Mononuclear cell (primary cell): ENCODE data around the gene ZNF555. TPM values are rescaled to one million over a fixed set of nuclear protein-coding genes. Genes with fewer than 3 reads are reported as not detected.
"Not testable (repeated sequence)": the region's sequence is repeated elsewhere in the genome, so short reads cannot be mapped to it uniquely, and the experiment has no call there.

ENCODE experiments used
- H3K27me3 ChIP-seq: 2 replicates; pipeline ENCODE4 v1.6.0; 2011; ENCODE audit warnings: low read length, control low read depth; ENCODE audit not compliant: insufficient read depth
- H3K4me1 ChIP-seq: 2 replicates; pipeline ENCODE4 v1.5.1; 2011; ENCODE audit warnings: mild to moderate bottlenecking, low read length, control low read depth; ENCODE audit not compliant: insufficient read depth
- H3K4me3 ChIP-seq: 2 replicates; pipeline ENCODE4 v1.5.1; 2011; ENCODE audit warnings: mild to moderate bottlenecking, low read length, moderate library complexity
- H3K9me3 ChIP-seq: 2 replicates; pipeline ENCODE4 v1.5.1; 2011; ENCODE audit warnings: low read depth, mild to moderate bottlenecking, control low read depth, low read length
- total RNA-seq: library from RNA; depleted of rRNA; stranded (reverse); fragments of >200 nt; gene quantifications from one replicate; pipeline ENCODE4 v1.2.3, GENCODE V29; 2012

Gene ZNF555
- total RNA-seq, 1 donor, result 3.1 TPM

GRCh38 chr19:2813235-2814160, 27.8 kb upstream of the ZNF555 start:
- Histone ChIP-seq H3K4me3 (no peak overlapping the region), H3K4me1 (no peaks in the 10 kb centered on the region), H3K27me3 (no peaks in the 10 kb centered on the region), H3K9me3 (no peaks in the 10 kb centered on the region)

GRCh38 chr19:2814426-2814825, 26.8 kb upstream of the ZNF555 start:
- no peaks in the 10 kb centered on the region for H3K9me3 ChIP-seq
- H3K27me3 ChIP-seq, result no peaks in the 10 kb centered on the region
- no peak overlapping the region for H3K4me3 ChIP-seq
- H3K4me1 ChIP-seq, result peaks cover 3% of the 10 kb centered on the region

- H3K27me3 ChIP-seq, result no peaks in the 10 kb centered on the region
- no peaks in the 10 kb centered on the region for H3K9me3 ChIP-seq
- H3K4me1 ChIP-seq, result peaks cover 5% of the 10 kb centered on the region
- H3K4me3 ChIP-seq, result no peak overlapping the region
Observed at GRCh38 chr19:2815191-2815614, 26.1 kb upstream of the ZNF555 start.

GRCh38 chr19:2815923-2816322, 25.4 kb upstream of the ZNF555 start:
- H3K4me1 ChIP-seq, result peaks cover 12% of the 10 kb centered on the region
- no peak overlapping the region for H3K4me3 ChIP-seq
- no peaks in the 10 kb centered on the region for H3K9me3 ChIP-seq
- no peaks in the 10 kb centered on the region for H3K27me3 ChIP-seq

- H3K9me3 ChIP-seq, result no peaks in the 10 kb centered on the region
- peaks cover 14% of the 10 kb centered on the region for H3K4me1 ChIP-seq
- H3K27me3 ChIP-seq, result no peaks in the 10 kb centered on the region
- no peak overlapping the region for H3K4me3 ChIP-seq
Observed at GRCh38 chr19:2816641-2817040, 24.6 kb upstream of the ZNF555 start.

GRCh38 chr19:2817237-2817829, 23.9 kb upstream of the ZNF555 start:
- peaks cover 14% of the 10 kb centered on the region for H3K4me1 ChIP-seq
- H3K4me3 ChIP-seq, H3K9me3 ChIP-seq, H3K27me3 ChIP-seq: not testable (repeated sequence)

GRCh38 chr19:2819540-2820111, 21.6 kb upstream of the ZNF555 start, which contains the start of gene ZNF554:
TSS of gene ZNF554 (plus strand) at chr19:2819868. CDS start at chr19:2820072, 204 bp downstream.
- H3K4me3 ChIP-seq, result peak within 1 kb of the TSS; percentile 61
- peaks cover 14% of the 10 kb centered on the region for H3K4me1 ChIP-seq
- no peaks in the 10 kb centered on the region for H3K9me3 ChIP-seq
- H3K27me3 ChIP-seq, result no peaks in the 10 kb centered on the region

GRCh38 chr19:2820112-2820702, 21.1 kb upstream of the ZNF555 start:
- Histone ChIP-seq H3K9me3 (no peaks in the 10 kb centered on the region), H3K27me3 (no peaks in the 10 kb centered on the region), H3K4me1 (peaks cover 14% of the 10 kb centered on the region), H3K4me3 (peak overlapping the region; percentile 61)

GRCh38 chr19:2822846-2823245, 18.4 kb upstream of the ZNF555 start:
- Histone ChIP-seq H3K27me3 (no peaks in the 10 kb centered on the region), H3K4me3 (no peak overlapping the region), H3K9me3 (no peaks in the 10 kb centered on the region), H3K4me1 (peaks cover 14% of the 10 kb centered on the region)

GRCh38 chr19:2823646-2824045, 17.6 kb upstream of the ZNF555 start:
- no peaks in the 10 kb centered on the region for H3K27me3 ChIP-seq
- peaks cover 14% of the 10 kb centered on the region for H3K4me1 ChIP-seq
- H3K4me3 ChIP-seq, result no peak overlapping the region
- H3K9me3 ChIP-seq, result no peaks in the 10 kb centered on the region

- H3K9me3 ChIP-seq, result no peaks in the 10 kb centered on the region
Observed at GRCh38 chr19:2824129-2824528, 17.1 kb upstream of the ZNF555 start.

GRCh38 chr19:2827022-2827421, 14.3 kb upstream of the ZNF555 start:
- Histone ChIP-seq H3K27me3 (no peaks in the 10 kb centered on the region), H3K4me1 (no peaks in the 10 kb centered on the region), H3K4me3 (no peak overlapping the region), H3K9me3 (no peaks in the 10 kb centered on the region)

More at GRCh38 chr19:2824129-2824528, 17.1 kb upstream of the ZNF555 start:
- H3K27me3 ChIP-seq, result no peaks in the 10 kb centered on the region
- peaks cover 14% of the 10 kb centered on the region for H3K4me1 ChIP-seq
- no peak overlapping the region for H3K4me3 ChIP-seq

GRCh38 chr19:2827840-2828489, 13.3 kb upstream of the ZNF555 start:
- Histone ChIP-seq H3K4me1 (no peaks in the 10 kb centered on the region), H3K27me3 (no peaks in the 10 kb centered on the region), H3K9me3 (peaks cover 9% of the 10 kb centered on the region), H3K4me3 (no peak overlapping the region)

- Histone ChIP-seq H3K4me1 (no peaks in the 10 kb centered on the region), H3K4me3 (no peak overlapping the region), H3K27me3 (no peaks in the 10 kb centered on the region), H3K9me3 (peaks cover 24% of the 10 kb centered on the region)
Observed at GRCh38 chr19:2834294-2834871, 6.9 kb upstream of the ZNF555 start.
